ENCODE results near the gene FAF1. TPM values are rescaled to one million over a fixed set of nuclear protein-coding genes. Genes with fewer than 3 reads are reported as not detected.

The FAF1 gene
- total and polyA plus RNA-seq, 9 of the 15 experiments (the other 6 are each of a cell fraction or from before 2014, with no cell fraction given): 48.7 to 225 (median 118) TPM

DNA sequence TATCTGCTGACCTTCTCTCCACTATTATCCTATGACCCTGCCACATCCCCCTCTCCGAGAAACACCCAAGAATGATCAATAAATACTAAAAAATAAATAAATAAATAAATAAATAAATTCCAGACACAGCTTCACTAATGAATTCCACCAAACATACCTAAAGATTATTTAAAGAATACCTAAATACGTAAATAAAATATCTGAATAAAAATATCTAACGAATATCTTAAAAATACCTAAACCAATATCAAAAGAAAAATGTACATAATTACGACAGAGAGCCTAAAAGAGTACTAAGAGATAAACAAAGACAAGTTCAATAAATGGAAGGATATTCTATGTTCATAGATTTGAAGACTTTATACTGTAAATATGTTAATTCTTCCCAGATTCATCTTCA lies 132.5 kb downstream of the FAF1 start (continued):
- TF ChIP-seq ZFP91 (CRISPR knock-in tag; IDR thresholded peaks at IDR 0.05): no peak
- TF ChIP-seq, protein P1, sequence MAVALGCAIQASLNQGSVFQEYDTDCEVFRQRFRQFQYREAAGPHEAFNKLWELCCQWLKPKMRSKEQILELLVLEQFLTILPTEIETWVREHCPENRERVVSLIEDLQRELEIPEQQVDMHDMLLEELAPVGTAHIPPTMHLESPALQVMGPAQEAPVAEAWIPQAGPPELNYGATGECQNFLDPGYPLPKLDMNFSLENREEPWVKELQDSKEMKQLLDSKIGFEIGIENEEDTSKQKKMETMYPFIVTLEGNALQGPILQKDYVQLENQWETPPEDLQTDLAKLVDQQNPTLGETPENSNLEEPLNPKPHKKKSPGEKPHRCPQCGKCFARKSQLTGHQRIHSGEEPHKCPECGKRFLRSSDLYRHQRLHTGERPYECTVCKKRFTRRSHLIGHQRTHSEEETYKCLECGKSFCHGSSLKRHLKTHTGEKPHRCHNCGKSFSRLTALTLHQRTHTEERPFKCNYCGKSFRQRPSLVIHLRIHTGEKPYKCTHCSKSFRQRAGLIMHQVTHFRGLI (CRISPR knock-in tag; IDR thresholded peaks at IDR 0.05): 0 out of 2 replicates have a peak, but pooled peaks have one; percentile 27
- no peak for TF ChIP-seq ZNF76 (CRISPR knock-in tag; IDR thresholded peaks at IDR 0.05; ENCODE audit: borderline replicate concordance)
- no peak for TF ChIP-seq FOXM1 (IDR thresholded peaks at IDR 0.05; ENCODE audit: low read depth)
- TF ChIP-seq FOXM1 (CRISPR knock-in tag; IDR thresholded peaks at IDR 0.05; ENCODE audit: low read depth): no peak
- TF ChIP-seq ZMIZ1 (IDR thresholded peaks at IDR 0.05; ENCODE audit: low read depth in 2 of 2, low read length in 2 of 2): no peak
- peak; percentile 60; the same call in 1 of the 2 replicates for TF ChIP-seq MTF1 (CRISPR knock-in tag; IDR thresholded peaks at IDR 0.05; ENCODE audit: borderline replicate concordance)
- TF ChIP-seq NCOA2 (IDR thresholded peaks at IDR 0.05; ENCODE audit: partially characterized antibody in 2 of 2): no peak
- TF ChIP-seq, protein P2, sequence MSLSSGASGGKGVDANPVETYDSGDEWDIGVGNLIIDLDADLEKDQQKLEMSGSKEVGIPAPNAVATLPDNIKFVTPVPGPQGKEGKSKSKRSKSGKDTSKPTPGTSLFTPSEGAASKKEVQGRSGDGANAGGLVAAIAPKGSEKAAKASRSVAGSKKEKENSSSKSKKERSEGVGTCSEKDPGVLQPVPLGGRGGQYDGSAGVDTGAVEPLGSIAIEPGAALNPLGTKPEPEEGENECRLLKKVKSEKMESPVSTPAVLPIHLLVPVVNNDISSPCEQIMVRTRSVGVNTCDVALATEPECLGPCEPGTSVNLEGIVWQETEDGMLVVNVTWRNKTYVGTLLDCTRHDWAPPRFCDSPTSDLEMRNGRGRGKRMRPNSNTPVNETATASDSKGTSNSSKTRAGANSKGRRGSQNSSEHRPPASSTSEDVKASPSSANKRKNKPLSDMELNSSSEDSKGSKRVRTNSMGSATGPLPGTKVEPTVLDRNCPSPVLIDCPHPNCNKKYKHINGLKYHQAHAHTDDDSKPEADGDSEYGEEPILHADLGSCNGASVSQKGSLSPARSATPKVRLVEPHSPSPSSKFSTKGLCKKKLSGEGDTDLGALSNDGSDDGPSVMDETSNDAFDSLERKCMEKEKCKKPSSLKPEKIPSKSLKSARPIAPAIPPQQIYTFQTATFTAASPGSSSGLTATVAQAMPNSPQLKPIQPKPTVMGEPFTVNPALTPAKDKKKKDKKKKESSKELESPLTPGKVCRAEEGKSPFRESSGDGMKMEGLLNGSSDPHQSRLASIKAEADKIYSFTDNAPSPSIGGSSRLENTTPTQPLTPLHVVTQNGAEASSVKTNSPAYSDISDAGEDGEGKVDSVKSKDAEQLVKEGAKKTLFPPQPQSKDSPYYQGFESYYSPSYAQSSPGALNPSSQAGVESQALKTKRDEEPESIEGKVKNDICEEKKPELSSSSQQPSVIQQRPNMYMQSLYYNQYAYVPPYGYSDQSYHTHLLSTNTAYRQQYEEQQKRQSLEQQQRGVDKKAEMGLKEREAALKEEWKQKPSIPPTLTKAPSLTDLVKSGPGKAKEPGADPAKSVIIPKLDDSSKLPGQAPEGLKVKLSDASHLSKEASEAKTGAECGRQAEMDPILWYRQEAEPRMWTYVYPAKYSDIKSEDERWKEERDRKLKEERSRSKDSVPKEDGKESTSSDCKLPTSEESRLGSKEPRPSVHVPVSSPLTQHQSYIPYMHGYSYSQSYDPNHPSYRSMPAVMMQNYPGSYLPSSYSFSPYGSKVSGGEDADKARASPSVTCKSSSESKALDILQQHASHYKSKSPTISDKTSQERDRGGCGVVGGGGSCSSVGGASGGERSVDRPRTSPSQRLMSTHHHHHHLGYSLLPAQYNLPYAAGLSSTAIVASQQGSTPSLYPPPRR (CRISPR knock-in tag; IDR thresholded peaks at IDR 0.05; ENCODE audit: borderline replicate concordance): no peak
- TF ChIP-seq HIVEP1 (CRISPR knock-in tag; IDR thresholded peaks at IDR 0.05): no peak
- TF ChIP-seq ZFP36 (IDR thresholded peaks at IDR 0.05; ENCODE audit: low read depth, low read length, partially characterized antibody): no peak

Measured in K562 (cell line).